ENCODE results near the gene CACNB2.

The CACNB2 gene

DNA sequence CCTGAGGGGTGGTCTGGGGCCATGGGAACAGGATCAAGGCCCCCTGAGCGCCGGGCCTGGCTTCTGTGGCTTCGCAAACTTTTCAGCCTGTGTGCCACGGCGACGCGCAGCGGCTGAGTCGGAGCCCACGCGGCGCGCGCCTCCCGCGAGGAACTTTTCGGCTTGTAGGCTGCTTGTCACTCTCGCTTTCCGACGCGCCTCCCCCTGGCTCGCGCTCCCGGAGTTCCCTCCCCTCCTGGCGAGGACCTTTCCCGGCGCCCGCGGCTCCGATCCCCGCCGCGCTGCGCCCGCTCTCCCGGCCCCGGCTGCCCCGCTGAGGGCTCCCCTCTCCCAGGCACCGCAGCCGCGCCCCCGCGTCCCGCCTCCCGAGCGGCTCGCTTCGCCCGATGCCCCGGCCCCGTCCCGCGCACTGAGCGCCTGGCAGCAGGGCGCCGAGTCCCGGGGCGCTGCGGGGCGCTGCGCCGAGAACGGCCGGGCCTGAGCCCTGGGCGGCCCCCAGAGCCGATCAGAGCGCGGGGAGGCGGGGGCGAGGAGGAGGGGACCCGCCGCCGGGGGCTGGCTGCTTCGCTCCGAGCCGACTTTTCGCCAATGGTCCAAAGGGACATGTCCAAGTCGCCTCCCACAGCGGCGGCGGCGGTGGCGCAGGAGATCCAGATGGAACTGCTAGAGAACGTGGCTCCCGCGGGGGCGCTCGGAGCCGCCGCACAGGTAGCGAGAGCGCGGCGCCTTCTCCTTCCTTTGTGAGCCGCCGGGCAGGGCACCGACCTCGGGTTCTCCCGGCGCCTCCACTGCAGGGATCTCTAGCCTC lies at the start of gene CACNB2:
TSS of gene CACNB2 (plus strand) at position 276 of the 808 bp plus-strand sequence.
- DNase-seq = peak; percentile 32

- no peak for DNase-seq
Observed at GRCh38 chr10:18094332-18094731, 45.9 kb upstream of the CACNB2 start.

DNA sequence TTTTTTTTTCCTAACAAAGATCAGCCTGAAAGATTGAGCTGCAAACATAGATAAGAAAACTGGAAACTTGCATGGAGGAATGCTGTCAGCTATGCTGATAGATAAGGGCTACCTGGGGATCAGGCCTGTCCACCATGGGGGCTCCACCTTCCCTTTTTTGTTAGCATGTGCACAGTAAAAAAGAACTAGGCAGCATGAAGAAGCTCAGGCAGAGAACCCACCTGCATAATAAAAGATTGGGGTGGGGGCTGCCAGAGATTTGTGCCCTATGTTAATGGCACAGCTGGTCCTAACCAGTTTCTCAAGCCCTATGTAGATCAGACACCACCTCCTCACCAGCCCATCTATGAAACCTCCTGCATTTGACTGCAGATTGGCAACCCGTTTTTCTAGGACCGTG lies 45.4 kb upstream of the CACNB2 start:
- DNase-seq = no peak

- DNase-seq = peak; percentile 20
Observed at GRCh38 chr10:18097524-18097923, 42.7 kb upstream of the CACNB2 start.

DNA sequence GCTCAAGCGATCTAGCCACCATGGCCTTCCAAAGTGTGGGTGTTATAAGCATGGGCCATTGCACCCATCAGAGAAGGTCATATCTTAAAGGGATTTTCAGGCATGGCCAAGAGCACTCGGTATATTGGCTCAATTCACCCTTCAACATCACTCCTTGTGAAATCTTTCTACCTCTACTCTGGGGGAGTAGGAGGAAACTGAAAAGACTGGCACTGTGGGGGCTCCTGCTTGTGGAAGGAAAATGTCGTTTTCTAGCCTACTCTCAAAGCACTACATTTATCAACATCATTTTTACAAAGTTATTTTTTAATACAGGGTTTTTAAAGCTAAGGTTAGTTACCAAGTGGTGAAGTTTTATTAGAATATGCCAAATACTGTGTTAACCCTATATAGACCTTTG lies 42.0 kb upstream of the CACNB2 start:
- DNase-seq = no peak

DNA sequence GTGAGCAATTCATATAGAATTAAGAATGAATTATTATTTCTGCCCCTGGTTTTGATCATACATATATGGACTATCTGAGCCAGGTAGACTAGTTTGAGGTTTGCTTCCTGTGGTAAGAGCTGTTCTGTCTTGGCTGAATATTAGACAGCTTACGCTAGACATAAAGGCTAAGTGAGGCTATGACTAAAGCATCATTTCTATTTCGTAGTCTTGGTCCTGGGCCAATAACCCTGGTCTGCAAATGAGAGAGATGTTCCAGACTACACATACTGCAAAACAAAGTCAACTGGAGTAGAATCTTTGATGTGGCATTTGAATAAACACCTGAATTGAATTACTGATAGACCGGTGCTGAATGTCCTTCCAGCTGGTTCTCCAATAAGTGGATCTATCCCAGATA lies 40.8 kb upstream of the CACNB2 start:
- DNase-seq = peak; percentile 55

- peak; percentile 3 for DNase-seq
Observed at GRCh38 chr10:18100669-18101068, 39.6 kb upstream of the CACNB2 start.

DNA sequence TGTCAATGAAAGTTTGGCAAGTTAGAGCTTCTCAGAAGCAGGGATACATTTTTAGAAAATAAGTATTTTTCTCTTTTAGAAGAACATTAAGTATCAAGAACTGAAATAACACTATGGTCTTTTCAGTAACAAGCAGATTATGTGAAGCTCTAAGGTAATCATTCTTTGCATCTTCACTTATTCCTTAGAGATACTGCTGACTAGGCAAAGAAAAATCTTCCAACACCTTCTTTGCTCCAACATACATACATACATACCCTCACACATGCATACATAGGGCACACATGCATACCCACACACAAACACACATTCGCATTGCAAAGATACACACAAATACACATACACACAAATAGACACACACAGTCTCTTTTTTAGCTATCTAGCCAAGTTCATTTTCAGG lies 37.8 kb upstream of the CACNB2 start:
- DNase-seq = no peak

DNA sequence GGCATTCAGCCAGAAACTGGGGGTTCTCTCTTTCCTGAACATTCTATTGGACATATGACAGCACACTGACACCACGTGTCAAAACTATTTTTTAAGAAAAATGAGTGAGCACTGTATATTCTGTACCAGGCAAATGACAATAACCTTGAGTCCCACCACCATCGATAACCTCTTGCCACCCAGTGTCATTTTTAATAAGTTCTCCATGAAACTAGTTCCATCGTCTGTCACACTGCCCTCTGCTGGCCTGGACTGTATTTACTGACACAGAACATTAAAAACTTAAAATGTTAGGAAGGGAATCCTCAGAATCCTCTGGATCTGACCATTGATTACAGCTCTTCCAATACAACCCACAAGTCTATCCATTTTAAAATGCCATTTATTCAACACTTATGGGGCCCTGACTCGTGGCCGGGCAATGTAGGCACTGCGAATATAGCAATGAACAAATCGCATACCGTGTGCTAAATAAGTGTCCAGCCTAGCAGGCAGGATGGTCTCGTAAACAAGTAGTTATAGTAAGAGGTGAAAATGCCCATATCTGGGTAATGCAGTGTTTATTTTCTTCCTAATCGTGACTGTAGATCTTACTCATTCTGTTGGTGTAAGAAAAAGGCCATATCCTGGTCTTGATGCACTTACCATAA lies 35.9 kb upstream of the CACNB2 start:
- DNase-seq = peak; percentile 29

DNA sequence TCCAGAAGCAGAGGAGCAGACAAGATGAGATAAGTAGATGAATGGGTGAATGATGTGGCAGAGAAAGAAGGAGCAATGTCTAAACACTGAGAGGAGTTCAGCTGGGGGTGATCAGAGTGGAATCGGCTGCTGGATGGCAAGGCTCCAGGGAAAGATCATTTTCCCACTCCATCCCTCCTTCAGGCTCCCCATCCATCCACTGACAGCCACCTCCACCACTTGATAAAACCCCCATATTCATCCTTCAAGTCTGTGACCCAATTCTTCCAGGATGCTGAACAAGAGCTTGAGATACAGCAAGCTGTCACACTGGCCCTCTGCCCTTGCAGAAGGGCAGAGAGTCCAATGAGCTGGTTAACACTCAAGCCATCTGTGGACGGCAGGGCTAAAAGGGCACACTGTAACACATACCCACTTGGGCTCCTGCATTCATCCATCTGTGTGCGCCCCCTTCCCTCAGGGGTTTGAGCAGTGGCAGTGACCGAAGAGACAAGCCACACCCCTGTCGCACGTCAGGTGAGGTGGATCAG lies 30.8 kb upstream of the CACNB2 start:
- DNase-seq = no peak

DNA sequence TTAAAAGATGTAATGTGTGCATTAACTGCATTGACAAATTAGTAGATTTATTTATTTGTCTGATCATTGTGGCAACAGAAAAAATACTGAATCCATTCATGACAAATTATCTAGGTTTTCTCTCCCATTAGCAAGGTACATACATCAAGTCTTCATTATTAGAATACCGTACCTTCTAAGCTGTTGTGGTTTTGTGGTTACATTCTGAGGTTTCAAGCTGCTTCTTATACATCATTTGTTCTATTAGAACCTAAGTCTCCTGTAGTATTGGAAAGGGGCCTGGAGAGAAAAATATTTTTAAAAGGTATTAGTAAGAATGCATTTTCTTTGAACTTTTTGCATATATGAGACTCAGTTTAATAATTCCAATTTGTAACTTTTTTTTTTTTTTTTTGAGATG lies 26.3 kb upstream of the CACNB2 start:
- DNase-seq = peak; percentile 43

DNA sequence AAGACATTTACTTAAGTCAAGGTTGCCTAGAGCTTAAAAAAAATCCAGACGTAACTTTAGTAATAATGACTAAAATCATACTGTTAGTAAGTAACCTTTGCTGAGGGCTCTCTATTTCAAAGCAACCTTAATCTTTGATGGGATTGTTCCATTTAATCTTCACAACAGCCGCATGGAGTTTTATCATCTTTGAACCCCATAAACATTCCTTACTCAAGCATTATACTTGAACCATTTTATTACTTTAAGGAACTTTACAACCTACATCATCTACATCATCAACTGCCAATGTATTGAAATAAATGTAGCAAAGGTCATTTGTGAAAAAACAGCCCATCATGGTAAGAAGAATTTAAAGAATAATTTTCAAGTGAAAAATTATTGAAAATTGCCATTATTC lies 22.9 kb upstream of the CACNB2 start:
- DNase-seq = no peak

- DNase-seq = no peak
Observed at GRCh38 chr10:18122753-18123152, 17.5 kb upstream of the CACNB2 start.

DNA sequence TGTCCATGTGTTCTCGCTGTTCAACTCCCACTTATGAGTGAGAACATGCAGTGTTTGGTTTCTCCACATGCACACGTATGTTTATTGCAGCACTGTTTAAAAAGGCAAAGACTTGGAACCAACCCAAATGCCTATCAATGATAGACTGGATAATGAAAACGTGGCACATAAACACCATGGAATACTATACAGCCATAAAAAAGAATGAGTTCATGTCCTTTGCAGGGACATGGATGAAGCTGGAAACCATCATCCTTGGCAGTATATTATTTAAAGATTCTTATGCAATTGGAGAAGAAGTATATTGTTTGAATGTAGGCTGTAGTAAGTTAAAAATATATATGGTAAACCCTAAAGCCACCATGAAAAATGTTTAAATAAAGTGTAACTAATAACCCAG lies 7.2 kb upstream of the CACNB2 start:
- DNase-seq = no peak

DNA sequence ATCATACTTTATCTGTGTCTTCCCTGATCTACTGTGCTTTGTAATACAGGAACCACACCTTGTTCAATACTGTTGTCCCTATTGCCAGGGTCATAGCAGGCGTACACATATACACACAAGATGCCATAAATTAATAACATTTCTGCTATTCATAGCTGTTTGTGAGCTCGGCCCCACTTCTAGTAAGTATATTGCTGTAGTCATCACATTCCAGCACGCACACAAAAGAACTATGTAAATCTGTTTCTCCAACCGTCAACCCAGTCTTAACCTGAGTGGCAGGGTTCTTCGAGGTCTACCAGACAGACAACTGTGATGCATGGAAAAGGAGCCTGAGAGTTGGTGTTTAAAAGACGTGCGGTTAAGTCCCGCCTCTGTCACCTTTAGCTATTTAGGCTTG lies 5.7 kb upstream of the CACNB2 start:
- DNase-seq = no peak

DNA sequence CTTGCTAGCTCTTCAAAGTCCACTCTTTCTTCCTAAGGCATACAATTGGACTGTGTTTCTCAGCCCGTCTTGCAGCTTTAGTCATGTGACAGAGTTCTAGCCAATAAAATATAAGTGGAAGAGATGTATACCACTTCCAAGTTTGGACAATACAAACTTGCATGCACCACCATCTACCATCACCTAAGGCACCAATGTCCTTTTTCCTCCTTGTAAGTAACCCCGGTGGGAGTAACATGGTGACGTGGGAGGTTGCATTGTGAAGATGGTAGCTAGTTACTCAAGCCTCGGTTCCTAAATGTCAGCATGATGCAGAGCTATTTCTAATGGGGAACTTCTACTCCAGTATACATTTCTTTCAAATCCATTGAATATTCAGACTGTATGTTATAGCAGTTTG lies 5.3 kb upstream of the CACNB2 start:
- DNase-seq = no peak

DNA sequence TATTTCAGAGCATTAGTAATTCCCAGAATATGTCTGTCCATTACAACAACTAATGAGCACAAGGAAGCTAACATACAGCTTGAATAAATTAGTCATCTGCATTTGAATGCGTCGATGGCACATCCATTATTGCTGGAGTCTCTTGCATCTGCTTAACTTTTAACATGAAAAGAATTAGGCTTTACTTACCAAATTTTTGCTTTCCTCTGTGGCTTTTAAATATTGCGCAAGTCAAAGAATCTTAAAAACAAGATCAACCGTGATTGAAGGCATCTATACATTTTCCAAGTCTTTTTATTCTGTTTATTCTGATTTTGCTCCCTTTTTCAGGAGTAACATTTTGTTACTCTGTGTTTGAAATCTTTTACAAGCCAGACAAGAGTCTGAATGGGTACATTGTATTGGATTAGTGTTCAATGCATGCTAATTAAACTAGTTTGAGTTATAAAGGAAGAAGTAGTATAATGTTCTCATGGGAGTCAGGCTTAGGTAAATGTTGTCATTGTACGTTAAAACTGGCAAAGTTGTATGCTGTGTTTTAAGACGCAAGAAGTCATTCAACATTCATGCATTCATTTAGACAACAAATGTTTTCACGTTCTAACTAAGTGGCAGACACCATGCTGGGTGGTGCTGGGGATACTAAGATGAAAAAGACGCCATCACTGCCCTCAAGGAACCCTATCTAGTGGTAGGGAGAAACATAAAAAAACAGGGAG lies 4.0 kb upstream of the CACNB2 start:
- DNase-seq = peak; percentile 68

DNA sequence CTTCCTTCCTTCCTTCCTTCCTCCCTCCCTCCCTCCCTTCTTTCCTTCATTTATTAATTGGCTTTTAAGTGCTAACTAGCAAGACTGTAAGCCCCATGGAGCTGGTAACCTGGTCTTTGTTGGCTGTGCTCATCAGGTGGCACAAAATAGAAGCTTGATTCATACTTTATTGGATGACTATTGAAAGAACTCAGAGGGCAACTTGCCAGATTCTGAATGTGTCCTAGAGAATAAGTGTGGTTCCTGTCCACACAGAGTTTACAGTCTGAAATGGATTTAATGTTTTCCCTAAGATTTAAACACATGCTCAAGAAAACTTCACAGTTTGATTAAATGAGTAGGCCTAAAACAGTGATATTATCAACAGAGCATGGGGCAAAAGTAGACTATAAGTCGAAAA lies 3.1 kb upstream of the CACNB2 start:
- no peak for DNase-seq

DNA sequence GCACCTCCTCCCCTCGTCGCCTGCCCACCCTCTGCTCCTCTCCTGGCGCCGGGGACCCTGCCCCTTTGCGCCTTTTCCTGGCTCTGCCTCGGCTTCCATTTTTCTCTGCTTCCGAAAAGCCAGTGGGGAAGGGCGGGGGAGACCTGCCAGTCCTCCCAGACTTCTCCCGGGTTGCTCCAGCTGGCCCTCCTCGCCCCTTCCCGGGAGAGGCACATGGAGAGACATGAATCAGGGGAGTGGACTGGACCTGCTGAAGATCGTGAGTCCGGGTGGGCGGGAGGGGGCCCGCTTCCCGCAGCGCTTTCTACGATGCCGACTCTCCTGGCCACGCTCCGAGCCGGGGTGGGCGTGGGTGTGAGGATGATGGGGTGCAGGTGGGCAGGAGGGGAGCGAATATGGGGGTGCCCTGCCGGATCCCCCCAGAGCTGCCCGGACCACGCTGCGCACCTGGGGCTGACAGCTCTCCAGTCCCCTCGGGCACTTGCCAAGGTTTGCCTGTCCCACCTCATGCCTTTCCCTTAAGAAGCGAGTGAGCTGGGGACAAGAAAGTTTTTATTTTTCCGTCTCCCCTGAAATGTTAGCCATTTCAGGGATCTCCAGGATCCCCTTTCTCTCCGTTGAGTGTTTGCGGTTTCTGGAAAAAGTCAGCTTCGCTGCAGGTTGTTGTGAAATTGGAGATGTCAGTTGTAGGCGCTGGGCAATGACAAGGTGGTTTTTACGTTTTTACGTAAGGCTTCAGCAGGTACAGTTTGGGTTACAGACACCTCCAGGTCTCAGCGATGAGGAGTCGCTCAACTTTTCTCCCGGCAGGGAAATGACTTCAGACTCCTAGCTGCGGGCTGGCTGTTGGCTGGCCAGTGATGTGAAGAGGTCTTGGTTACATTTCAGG lies 977 bp downstream of the CACNB2 start:
- DNase-seq = no peak

GRCh38 chr10:18142151-18142550 lies 1.9 kb downstream of the CACNB2 start:
- no peak for DNase-seq

- no peak for DNase-seq
Observed at GRCh38 chr10:18144396-18144795, 4.2 kb downstream of the CACNB2 start.

DNA sequence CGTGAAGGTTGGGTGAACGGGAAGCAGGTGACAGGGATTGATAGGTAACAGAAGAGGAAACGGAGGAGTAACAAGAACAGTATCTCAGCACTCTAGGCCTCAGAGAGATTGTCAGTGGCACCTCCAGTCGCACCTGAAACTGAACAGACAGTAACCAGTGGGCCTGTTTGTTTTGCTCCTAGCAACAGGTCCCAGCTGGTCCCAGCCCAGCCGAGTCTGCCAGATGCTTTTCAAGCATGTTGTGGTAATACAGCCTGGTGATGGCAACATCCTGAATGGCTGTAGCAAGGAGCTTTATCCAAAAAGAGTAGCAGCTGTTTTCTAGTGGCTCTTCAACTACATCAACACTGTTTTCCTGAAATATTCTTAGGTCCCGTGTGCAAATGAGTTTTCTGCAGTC lies 4.7 kb downstream of the CACNB2 start:
- DNase-seq = no peak

DNA sequence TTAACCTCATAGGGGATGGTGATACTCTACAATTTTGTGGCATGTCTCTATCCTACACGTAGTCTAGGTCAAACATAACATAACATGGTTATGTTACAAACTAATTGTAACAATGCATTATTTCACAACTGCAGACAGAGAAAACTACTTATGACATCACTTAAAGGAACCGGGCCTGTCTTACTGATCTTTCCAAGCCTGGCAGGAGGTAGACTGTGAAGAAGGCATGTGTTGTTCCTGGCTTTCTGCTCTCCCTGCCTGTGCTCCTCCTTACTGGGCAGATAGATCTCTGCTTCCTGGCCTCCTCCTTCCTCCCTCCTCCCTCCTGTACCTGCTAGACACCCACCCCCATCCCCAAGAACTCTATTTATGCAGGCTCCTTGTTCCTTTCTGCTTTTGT lies 5.4 kb downstream of the CACNB2 start:
- peak; percentile 19 for DNase-seq

All from fibroblast of upper back skin (primary cell).